ENCODE data around the gene SRRM2.

Gene SRRM2
- 954 reads per million, percentile 99 among the genes with 10 or more reads in this experiment for total RNA-seq

DNA sequence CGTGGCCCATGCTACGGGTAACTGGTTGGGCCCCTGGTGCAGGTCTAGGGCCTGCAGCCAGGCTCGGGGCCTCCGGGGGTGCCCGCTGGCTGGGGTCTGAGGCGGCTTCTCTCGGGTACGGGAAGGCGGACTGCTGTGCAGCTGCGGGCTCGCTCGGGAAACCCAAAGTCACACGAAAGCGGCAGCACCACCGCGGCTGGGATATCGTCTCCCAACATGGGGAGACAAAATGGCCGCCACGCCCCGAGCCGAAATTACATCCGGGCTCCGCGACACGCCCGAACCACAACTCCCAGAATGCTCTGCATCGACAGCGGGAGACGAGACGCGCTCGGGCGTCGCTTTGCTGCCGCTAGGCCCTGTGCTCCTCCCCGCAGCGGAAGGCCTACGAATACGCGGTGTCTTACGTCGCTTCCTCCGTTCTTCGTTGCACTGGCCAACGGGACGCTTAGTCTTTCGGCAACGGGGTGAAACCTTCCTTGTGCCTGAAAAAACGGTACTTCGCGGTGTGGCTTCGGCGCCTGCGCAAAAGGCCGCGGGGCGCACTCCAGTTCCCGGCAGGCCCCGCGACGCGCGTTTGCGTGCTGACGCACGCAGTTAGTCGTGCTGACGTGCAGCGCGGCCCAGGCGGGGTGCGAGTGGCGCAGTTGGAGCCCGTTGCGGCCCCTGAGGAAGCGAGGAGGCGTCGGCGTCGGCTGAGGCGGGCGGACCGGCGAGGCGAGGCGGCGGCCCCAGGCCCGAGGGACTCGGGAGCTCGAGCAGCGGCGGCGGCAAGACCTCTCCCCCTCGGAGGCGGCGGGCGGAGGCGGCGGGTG lies at the start of gene SRRM2:
TSS of gene SRRM2 (plus strand) at position 604 of the 815 bp plus-strand sequence. CDS start 3,727 bp downstream, outside the sequence.
- DNase-seq: peak; percentile 91

DNA sequence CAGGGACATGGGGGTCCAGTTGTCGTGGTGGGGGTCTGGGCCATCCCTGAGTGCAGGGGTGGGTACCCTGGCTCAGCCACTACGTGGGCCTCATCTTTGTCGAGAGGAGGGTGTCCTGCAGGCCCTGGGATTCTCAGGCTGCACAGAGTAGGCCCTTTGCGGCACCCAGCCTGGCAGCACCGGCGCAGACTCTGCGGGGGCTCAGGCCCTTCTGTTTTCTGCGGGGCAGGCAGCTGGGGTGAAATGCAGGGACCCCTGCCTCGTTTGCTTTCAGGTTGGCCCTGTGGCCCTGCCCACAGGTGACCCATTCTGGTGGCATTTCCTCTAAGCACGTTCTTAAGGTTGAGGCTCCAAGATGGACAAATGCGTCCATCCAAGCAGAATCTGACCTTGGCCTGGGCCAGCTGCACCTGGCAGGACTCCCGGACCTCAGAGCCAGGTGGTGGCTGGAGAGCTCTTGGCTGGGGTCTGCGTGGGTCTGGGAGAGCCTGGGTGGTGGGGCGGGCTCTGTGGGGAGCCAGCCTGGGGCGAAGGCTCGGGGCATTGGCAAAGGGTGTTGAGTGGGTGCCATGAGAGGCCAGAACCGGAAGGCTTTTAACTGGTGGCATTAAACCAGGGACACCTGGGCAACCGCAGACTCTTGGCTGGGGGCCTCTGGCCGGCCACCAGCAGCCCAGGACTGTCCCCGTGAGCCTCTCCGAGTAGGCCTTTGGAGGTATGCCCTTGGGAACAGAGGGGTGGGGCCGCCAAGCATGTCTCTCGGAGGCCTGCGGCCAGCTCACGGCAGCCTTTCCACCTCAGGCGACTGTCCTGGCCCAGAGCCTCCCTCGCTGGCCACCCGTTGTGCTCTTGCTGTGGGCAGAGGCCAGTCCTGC lies 49.3 kb upstream of the SRRM2 start:
- DNase-seq: no peak

DNA sequence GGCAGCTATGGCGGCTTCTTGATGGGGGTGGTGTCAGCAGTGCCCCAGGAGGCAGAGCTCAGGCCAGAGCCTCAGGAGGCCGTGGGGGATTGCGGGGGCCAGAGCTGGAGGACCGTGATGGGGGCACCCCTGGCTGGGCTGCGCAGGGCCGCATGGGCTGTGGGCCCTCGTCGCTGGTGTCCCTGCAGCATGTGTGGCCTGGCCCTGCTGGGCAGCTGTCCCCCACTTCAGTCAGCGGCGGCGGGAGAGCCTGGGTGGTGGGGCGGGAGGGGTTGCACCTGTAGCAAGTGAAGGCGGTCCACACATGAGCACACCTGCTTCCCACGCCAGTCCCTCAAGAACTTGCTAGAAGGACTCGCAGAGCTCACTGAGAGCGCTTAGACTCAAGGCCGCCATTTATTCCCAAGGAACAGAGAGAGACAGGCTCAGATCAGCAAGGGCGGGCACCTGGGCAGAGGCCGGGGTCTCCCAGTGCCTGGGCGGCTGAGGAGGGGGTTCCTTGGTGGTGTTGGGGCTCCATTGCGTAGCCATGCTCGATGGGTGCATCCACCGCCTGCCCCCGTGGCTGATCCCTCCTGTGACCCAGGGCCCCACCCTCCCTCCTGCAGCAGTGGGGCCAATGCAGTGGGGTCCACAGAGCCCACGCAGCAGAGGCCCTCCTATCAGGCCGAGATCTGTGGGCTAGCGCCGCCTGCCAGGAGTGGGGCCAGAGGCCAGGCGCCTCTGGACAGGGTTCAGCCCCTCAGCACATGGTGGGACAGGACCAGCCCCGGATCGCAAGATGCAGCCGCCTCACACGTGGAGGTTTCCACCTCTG lies 48.1 kb upstream of the SRRM2 start:
- no peak for DNase-seq

DNA sequence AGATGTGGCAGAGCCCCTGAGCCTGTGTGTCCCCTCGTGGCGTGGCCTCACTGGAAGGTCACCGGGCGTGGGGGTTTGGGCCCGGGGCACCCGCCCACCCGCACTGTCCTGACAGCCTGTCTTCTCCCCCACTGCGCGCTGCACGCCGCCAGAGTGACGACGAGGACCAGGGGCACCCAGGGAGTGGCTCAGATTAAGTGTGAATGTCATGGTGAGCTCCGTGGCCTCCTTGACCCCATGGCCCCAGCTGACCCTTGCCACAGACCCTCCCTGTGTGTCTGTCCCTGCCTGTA lies 47.5 kb upstream of the SRRM2 start:
- DNase-seq: no peak

DNA sequence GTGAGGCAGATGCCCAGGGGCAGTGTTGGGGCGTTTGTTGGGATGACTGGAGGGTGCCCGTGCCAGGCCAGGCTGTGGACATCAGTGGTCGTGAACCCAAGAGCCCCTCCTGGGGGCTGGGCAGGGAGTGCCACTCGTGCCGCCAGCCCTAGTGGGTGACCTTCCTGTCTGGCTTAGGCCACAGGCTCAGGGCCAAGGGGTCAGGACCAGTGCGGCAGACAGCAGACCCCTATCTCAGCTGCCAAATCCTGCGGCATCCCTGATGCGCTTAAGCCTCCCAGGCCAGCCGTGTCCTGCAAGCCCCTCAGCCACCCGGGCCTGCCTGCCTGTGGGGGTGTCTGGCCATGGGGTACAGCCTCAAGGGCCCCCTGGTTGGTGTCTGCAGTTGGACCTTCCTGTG lies 47.1 kb upstream of the SRRM2 start:
- no peak for DNase-seq

DNA sequence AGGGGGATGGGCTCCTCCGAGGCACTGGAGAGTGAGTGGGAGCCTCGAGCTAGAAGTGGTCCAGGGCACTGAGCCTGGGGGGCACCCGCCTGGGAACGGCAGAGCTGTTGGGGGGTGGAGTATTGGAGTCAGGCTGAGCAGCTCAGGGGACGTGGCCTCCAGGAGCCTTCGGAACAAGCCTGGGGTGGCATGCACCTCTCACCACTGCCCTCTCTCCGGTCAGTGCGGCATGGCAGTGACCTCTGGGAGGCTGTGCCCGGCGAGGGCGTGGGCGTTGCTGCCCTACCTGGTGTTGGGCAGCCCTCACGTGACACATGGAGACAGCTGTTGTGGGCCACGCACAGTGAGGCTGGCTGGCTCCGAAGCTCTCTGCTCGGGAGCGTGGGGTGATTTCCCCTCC lies 46.4 kb upstream of the SRRM2 start:
- DNase-seq: no peak

DNA sequence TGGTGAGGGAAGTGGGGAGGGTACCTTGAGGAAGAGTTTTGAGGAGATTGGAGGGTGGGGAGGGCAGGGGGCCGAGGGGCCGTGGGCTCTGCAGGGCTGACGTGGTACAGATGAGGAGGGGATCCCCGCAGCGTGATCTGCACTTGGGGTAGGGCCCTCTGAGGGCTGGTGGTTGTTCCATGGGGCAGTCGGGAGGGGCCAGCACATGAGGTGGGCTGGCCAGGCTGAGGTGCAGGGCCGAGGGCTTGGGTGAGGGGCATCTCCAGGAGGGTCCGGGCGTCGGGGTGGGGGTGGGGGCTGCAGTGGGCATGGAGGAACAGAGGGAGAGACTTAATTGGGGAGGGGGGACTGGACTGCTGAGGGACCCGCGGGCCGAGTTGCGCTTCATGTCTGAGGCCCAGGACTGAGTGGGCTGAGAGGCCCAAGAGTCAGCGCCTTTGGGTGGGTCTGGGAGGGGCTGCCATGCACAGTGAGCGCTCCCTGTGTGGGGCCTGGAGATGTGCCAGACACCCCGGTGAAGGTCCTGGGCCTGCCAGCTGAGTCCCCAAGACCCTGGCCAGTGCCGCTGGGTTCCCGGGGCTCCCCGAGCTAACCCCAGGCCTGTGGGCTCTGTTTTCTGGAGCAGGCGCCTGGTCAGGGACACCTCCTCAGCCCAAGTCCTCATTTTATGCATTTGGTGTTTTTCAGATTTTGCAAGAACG lies 45.7 kb upstream of the SRRM2 start:
- DNase-seq: no peak

DNA sequence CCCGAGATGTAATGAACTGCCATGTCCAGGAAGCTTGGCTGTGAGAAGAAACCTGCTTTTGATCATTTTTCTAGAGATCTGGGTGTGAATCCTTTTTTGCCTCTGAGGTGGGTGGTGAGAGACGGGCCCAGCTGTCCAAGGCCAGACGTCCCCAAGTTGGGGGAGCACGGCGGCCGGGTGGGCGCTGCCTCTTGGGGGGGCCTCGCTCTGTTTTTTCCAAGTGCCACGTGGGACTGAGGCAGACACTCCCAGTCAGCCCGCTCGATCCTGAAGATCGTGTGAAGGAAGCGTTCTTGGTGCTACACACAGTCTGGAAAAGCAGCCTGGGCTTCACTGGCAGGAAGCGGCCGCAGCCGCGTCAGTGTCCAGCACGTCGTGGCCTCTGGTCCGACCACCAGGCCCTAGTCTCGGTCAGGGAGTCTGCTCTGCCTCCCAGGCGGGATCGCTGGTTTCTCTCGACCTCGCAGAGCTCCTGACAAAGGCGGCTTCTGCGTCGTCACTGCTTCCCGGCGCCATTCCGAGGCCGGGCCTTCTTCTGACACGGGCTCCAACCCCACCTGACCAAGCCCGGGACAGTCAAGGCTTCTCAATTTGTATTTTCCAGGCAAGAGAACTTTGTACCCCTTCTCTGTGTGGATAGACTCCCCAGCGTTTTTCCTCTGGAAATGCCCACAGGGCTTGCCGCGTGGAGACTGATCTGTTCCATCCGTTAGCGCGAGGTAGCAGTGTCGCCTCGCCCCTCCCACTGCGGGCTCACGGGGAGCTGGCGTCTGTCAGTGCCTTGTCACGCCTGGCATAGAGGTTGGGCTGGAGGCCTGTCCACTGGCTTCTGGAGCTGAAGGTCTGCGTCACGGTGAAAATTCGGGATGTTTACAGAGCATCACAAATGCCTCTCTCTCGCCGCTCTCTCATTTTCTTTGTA lies 44.8 kb upstream of the SRRM2 start:
- no peak for DNase-seq

DNA sequence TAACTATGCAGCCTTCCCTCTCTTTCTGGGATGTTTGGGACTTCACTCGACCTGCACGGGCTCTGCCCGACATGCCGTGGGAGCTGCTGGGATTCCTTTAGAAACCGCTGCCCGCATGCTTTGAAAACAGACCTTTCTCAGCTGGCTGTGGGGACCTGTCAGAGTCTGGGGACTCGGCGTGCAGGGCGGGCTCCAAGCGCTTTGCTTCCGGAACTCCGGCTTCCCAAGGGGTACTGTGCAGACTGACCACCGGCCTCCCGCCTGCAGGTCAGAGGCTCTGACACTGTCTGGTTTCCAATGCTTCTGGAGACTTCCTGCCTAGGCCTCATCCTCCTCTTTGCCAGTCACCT lies 44.2 kb upstream of the SRRM2 start:
- DNase-seq: no peak

DNA sequence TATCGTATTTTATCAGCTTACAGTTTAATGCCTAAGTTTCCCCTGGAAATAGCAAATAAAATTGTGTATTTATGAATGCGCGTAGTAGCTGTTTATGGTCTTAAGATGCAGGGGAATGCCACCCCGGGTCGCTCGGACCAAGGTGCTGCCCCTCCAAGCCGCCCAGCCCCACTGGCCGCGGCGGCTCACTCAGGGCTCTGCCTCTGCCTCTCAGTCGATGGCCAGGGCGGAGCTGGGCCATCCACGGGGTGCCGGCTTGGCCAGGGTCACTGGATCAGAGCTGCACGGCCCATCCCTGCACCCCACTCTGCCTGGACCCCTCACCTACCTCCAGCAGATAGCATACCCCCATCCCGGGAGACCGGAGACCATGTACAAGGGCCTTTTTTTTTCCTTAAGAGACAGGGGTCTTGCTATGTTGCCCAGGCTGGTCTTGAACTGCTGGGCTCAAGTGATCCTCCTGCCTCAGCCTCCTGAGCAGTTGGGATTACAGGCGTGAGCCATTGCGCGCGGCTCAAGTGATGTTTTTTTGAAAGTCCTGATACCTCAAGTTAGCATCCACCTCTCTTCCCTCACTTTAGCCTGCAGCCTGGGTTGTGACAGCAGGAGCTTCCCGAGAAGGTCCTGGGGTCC lies 43.4 kb upstream of the SRRM2 start:
- no peak for DNase-seq

DNA sequence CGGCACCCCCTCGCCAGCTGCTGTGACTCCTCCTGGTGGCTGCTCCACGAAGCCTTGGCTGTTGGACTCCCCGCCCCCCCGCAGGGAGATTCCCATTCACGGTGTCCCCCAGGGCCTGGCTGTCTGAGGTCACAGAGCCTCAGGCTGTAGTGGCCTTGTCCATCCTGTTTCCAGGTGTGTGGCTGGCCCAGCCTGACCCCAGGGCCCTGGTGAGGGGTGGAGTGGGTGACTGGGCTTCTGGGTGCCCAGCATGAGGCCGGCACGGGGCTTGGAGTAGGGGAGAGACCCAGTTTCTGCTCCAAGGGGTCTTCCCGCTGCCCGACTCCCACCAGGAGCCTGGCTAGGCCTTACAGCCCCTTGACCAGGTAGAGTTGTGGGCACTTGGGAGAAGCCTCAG lies 42.9 kb upstream of the SRRM2 start:
- no peak for DNase-seq

DNA sequence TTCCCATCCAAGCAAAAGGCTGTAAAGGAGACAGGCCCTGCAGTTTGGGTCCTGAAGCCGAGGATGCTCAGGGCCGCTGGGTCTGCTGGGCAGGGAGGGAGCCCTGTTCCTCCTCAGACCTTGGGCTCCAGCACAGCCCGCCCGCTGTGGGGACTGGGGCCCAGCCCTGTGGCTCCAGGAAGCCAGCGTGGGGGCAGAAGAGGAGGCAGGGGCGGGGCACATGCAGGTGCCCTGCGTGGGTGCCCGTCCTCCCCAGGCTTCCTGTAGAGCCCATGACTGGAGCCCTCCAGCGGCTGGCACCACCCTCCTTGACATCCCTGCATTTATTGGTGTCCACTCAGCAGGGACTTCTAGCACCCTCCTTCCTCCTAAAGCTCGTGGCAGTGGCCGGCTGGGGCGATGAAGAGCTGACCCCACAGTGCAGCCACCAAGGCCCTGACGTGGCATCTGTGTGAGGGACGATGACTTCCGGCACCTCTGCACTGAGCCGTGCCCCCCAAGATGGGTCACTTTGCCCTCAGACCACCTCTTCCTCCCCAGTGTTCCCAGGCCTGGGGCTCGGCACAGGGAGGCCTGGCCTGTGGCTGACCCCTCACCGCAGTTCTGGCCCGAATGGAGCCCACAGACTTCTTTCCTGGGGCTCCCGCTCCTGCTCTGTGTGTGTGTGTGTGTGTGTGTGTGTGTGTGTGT lies 42.3 kb upstream of the SRRM2 start:
- DNase-seq: no peak

DNA sequence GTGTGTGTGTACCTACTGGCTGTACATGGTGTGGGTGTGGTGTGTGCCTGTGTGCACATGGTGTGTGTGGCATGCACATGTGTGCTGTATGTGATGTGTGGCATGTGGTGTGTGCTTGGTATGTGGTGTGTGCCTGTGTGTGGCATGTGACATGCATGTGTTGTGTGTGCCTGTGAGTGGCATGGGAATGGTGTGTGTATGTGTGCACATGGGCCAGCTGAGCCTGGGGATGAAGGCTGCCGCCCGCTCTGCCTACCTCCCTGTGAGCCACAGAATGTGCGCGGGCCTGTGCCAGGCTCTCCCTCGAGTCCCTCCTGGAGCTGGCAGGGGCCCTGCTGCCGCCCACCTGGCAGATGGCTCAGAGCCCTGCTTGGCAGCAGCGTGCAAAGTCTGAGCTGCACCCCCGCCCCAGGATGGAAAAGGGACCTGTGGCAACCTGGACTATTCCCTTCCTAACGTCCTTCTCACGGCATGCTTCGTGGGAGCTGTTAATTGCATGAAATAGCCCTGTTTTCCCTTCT lies 41.7 kb upstream of the SRRM2 start:
- DNase-seq: no peak

DNA sequence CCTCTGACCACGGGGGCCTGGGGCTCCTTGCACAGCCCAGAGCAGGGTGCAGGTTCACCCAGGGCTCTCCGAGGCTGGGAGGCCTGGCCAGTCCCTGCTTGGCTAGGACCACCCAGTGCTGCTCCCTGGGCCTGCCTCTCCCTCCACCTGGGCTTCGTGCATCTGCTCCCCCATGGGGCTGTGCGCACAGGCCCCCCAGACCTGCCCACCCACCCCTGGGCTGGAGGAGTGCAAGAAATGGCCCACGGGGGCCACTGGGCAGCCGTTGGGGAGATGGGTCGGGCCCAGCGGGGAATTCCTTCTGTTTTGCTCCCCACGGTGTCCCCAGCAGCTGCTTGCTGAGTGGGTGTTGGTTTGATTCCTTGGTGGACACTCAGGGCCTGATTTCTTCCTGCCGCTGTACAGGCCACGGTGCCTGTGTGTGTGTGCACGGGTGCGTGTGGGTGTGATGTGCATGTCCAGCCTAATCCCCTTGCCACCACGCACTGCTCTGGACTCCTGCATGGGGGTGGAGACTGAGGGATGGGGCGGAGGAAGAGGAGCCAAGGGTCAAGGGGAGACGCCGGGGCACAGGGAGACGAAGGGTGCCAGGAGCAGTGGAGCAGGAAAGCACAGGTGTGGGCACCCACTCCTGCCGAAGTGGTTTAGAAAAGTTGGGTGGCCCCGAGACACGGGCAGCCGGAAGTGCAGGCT lies 40.9 kb upstream of the SRRM2 start:
- DNase-seq: no peak

DNA sequence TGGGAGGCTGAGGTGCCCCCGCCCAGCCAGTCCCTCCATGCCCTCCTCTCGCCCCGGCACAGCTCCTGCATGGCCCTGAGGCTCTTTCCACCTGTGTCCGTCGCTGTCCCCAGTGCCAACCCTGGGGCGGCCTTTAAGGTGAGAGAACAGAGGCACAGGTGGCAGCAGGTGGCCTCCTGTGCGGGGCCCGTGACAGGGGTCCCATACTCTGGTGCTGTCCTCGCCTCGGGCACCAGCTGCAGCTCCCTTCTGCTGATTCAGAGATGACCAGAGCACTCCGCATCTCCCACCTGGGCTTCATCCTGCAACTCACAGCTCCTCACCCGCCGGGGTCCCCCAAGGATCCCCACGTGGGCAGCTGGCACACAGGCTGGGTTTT lies 40.4 kb upstream of the SRRM2 start:
- no peak for DNase-seq

DNA sequence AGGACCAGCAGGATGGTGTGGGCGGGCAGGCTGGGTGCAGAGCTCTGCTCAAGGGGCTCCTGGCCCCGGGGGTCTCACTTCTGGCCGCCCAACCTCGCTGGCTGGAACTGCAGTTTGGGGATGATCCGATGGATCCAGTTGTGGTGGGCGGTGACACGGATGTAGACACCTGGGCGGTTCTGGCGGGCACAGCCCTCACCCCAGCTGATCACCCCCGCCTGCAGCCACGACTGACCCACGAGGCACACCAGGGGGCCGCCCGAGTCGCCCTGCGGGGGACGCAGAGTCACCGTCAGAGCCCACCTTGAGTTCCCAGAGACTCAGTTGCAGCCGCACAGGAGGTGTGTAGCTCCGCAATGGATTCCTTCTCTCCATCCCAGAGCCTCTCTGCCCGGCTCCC lies 39.9 kb upstream of the SRRM2 start:
- no peak for DNase-seq

DNA sequence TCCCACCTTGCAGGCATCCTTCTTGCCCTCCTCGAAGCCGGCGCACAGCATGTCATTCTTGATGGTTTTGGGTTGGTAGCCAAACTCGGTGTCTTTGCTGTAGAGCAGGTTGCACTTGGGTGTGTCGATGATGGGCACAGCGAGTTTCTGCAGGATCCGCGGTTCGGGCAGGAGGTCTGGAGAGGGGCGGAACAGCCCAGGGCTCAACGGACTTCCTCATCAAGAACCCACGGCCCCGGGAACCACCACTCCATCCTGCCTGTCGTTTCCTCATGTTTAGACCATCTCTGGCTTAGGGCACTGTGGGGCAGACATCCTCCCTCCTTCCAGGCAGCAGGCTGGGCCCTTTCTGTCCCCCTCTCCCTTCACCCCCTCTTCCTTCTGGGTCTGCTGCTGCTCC lies 38.9 kb upstream of the SRRM2 start:
- no peak for DNase-seq

DNA sequence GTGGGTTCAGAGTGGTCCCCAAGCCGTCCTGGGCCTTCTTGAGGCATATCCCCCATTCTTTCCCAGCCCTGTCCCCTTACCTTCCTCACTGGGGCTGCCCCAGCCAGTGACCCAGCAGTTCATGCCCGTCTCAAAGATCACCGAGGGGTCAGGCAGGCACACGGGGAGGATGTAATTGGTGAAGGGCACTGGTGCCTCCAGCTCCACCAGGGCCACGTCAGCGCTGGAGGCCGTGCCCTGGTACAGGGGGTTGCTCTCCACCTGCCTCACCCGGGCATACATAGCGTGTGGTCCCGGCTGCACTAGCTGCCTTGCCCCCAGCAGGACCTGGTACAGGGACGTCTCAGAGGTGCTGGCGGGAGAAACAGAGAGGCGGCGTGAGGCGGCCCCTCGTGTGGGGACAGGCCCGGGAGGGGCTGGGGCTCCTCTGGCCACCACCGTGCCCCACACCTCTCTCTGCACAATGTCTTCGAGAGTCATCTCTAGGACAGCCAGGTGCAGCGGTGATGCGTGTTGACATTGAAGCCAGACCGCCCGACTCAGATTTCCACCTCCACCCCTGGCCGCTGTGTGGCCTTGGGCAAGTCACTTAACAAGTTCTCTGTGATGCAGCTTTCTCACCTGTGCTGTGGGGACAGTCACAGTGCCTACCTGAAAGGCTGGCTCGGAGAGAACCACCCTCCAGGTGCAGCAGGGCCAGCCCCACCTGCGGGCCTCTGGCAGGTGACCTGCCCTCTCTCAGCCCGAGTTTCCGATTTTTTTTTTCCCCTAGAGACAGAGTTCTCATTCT lies 38.3 kb upstream of the SRRM2 start:
- no peak for DNase-seq

DNA sequence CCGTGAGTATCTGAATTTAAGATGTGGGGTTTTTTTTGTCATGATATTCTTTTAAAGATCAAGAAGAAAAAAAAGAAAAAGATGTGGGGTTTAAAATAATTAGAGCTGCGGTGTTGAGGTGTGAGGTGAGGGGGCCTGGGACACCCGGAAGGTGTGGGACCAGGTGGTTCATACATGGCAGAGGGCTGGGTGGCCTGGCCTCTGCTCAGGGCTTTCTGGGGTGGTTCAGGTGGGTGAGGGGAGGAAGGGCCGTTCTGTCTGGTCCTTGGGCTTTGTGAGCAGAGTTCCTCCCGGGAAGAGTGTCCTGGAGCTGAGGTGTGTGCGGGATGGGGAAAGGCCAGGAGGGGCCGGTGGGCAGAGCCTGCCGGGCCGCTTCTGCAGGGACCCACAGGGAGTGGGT lies 37.4 kb upstream of the SRRM2 start:
- DNase-seq: no peak

Measured in effector CD4-positive, alpha-beta T cell (primary cell).